ENCODE results near the gene SIRT6.

GRCh38 chr19:4198467-4199126 is 16.2 kb upstream of the SIRT6 start:
- no peak for TF ChIP-seq POLR2AphosphoS5 (IDR thresholded peaks at IDR 0.05; ENCODE audit: insufficient read depth in 1 of 2, low read depth in 1 of 2)
- TF ChIP-seq CTCF (IDR thresholded peaks at IDR 0.05): no peak
